Right atrium auricular region (tissue), 2 donors: ENCODE results near the gene SMAD5. TPM values are rescaled to one million over a fixed set of nuclear protein-coding genes. Genes with fewer than 3 reads are reported as not detected.

Experiments used
- DNase-seq: peaks from one replicate; pipeline ENCODE4 v3.0.0-alpha.2; 2019; ENCODE audit warnings: low spot score
- H3K27ac ChIP-seq, 2 donors: fragments of 200-600 bp; sonication (generic); 1 replicate in 1 of 2; 2 replicates in 1 of 2; pipeline ENCODE4 v1.5.1; 2016 to 2019
- H3K27me3 ChIP-seq, 2 donors: fragments of 200-600 bp; sonication (generic); one replicate each; pipeline versions ENCODE4 v1.5.1 to v1.6.0; 2017 to 2019
- H3K36me3 ChIP-seq: fragments of 200-600 bp; sonication (generic); one replicate; pipeline ENCODE4 v1.5.1; 2016
- H3K4me1 ChIP-seq, 2 donors: fragments of 200-600 bp; sonication (generic); one replicate each; pipeline versions ENCODE4 v1.5.1 to v1.6.0; 2017 to 2019
- H3K4me3 ChIP-seq, 2 donors: fragments of 200-600 bp; sonication (generic); 1 replicate in 1 of 2; 2 replicates in 1 of 2; pipeline ENCODE4 v1.5.1; 2017 to 2019; ENCODE audit warnings: mild to moderate bottlenecking in 1 of 2, moderate library complexity in 1 of 2
- H3K9me3 ChIP-seq, 2 donors: fragments of 200-600 bp; sonication (generic); one replicate each; pipeline ENCODE4 v1.5.1; 2019
- total RNA-seq, 2 donors: library from RNA; depleted of rRNA; stranded (reverse); fragments of >200 nt; gene quantifications; one replicate each; pipeline ENCODE4 v1.1.0, GENCODE V29; 2016
- TF ChIP-seq, protein P1 (sequence below), 2 donors: fragments of 200-600 bp; sonication (generic); IDR thresholded peaks; one replicate each; pipeline ENCODE4 v1.5.1; 2019; ENCODE audit warnings: antibody characterized with exemption in 2 of 2

Gene SMAD5
- total RNA-seq, 2 donors from 2014 or later: 25.0 to 26.7 TPM

GRCh38 chr5:136101884-136102283, 30.8 kb upstream of the SMAD5 start:
- no peak for DNase-seq
- H3K27ac ChIP-seq: no peak overlapping the region
- no peak overlapping the region for H3K4me3 ChIP-seq
- TF ChIP-seq, protein P1, sequence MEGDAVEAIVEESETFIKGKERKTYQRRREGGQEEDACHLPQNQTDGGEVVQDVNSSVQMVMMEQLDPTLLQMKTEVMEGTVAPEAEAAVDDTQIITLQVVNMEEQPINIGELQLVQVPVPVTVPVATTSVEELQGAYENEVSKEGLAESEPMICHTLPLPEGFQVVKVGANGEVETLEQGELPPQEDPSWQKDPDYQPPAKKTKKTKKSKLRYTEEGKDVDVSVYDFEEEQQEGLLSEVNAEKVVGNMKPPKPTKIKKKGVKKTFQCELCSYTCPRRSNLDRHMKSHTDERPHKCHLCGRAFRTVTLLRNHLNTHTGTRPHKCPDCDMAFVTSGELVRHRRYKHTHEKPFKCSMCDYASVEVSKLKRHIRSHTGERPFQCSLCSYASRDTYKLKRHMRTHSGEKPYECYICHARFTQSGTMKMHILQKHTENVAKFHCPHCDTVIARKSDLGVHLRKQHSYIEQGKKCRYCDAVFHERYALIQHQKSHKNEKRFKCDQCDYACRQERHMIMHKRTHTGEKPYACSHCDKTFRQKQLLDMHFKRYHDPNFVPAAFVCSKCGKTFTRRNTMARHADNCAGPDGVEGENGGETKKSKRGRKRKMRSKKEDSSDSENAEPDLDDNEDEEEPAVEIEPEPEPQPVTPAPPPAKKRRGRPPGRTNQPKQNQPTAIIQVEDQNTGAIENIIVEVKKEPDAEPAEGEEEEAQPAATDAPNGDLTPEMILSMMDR (IDR thresholded peaks at IDR 0.05): no peak
- no peaks in the 10 kb centered on the region for H3K27me3 ChIP-seq
- H3K4me1 ChIP-seq: no peaks in the 10 kb centered on the region
- H3K36me3 ChIP-seq: no peaks in the 10 kb centered on the region
- no peaks in the 10 kb centered on the region for H3K9me3 ChIP-seq

DNA sequence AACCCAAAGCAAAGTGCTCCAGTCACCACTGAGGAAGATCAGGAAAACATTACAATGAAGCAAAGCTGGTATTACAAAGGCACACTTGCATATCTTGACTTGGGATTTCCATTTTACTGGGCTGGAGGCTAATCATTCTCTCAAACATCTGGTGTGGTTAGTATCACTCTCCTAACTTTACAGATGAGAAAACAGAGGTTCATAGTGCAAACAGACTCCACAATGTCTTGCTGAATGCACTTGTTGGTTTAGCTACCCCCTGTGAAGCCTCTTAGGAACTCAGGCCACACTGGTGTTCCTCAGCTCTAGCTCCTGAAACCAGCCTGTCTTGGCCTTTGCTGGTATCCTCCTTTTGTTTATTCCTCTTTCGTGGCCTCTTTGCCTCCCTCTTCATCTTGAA, 29.5 kb upstream of the SMAD5 start:
- no peaks in the 10 kb centered on the region for H3K4me1 ChIP-seq
- no peak overlapping the region for H3K4me3 ChIP-seq
- TF ChIP-seq, protein P1 (IDR thresholded peaks at IDR 0.05): no peak
- no peak overlapping the region for H3K27ac ChIP-seq
- H3K27me3 ChIP-seq: no peaks in the 10 kb centered on the region
- no peak for DNase-seq
- H3K36me3 ChIP-seq: no peaks in the 10 kb centered on the region
- H3K9me3 ChIP-seq: no peaks in the 10 kb centered on the region

GRCh38 chr5:136104306-136104965, 28.2 kb upstream of the SMAD5 start:
- Histone ChIP-seq H3K36me3 (no peaks in the 10 kb centered on the region), H3K9me3 (no peaks in the 10 kb centered on the region), H3K4me3 (no peak overlapping the region), H3K27ac (no peak overlapping the region), H3K27me3 (no peaks in the 10 kb centered on the region), H3K4me1 (no peaks in the 10 kb centered on the region)
- TF ChIP-seq, protein P1 (IDR thresholded peaks at IDR 0.05): no peak
- no peak for DNase-seq

DNA sequence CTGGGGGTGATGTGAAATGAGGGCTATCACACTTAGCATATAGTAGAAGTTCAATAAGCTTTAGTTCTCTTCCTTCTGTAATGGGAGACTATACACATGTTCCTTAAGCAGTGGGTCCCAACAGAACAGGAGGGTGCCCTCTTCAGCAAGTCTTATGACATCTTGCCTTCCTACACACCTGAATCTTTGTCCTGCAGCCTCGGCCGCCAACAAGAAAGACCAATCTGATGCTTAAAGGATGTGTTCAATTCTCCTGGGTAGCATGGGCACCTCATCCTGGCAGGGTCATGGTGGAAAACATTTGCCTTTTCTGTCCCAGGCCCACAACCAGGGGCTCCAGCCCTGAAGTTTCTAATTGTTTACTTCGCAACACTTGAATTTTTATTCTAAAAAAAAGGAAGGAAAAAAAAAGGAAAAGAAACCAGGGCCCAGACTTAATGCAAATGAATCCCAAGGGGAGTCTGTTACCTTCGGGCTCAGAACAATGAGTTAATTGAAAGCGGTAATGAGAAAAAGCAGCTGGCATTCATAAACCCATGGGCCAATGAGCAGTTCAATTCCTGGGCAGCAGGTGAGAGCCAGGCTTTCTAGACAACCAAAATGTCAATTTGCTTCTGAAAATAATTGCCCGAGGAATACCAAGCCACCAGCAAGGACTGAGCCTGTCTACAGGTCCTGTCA, 26.2 kb upstream of the SMAD5 start:
- no peak overlapping the region for H3K27ac ChIP-seq
- H3K4me3 ChIP-seq: no peak overlapping the region
- no peaks in the 10 kb centered on the region for H3K36me3 ChIP-seq
- DNase-seq: no peak
- no peaks in the 10 kb centered on the region for H3K4me1 ChIP-seq
- no peaks in the 10 kb centered on the region for H3K9me3 ChIP-seq
- TF ChIP-seq, protein P1 (IDR thresholded peaks at IDR 0.05): no peak
- no peaks in the 10 kb centered on the region for H3K27me3 ChIP-seq

DNA sequence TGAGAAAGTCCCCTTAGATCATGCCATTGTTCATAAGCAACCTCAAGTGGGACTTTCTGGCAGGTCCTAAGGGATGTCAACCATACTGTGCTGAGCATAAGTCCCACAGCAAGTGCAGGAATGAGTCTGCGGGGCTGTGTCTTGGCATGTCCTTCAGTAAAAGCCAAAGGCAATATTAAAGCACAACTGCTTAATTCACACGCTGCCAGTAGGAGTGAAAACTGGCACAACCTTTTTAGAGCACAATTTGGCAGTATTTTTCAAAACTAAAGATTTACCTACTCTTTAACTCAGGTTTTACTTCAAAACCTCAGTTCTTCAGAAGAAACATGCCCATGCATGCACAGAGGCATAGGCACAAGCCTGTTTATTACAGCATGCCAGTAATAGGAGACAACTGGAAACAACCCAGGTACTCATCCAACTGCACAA, 24.4 kb upstream of the SMAD5 start:
- Histone ChIP-seq H3K27ac (no peak overlapping the region), H3K27me3 (no peaks in the 10 kb centered on the region), H3K4me3 (no peak overlapping the region), H3K9me3 (no peaks in the 10 kb centered on the region), H3K4me1 (no peaks in the 10 kb centered on the region), H3K36me3 (no peaks in the 10 kb centered on the region)
- TF ChIP-seq, protein P1 (IDR thresholded peaks at IDR 0.05): no peak
- no peak for DNase-seq
